ENCODE measurements around the gene KAT6B. TPM values are rescaled to one million over a fixed set of nuclear protein-coding genes. Genes with fewer than 3 reads are reported as not detected.

Gene KAT6B
- total and polyA plus RNA-seq, 4 experiments from 2014 or later = 10.9 to 63.9 (median 52.4) TPM

DNA sequence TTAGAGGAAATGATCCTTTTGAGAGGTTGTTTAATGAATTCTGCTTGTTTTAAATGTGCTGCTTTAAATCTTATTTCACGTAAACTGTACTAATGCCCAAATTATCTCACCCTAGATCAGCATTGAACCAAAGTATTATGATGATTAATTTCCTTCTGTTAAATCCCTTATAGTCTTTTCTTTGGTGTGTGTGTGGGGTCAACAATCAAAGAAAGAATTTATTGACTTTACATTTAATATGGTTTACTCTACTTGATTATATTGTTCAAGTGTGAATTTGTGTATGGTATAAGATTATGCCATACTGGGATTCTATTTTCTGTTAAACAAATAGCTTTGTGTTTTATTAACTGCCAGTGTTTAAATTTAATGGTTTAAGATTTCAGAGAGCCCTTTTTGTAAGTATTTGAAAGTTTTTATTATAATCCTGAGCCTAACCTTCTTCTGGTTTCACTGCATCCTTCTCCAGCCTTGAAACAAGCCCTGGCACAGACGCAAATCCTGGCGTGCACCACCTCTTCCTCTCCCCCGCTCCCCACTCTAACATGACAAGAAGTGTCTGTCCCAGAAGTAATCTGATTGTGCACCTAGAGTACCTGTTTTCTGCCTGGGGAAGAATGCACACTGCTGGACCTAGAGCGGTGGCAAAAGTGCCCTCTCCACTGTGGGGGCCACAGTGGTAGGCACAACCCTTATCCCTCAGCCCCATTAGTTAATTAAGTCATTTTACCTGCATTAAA, 70.6 kb downstream of the KAT6B start:
- Histone ChIP-seq H3K27ac (ENCODE audit: low read depth, low read length) (no peak overlapping the region), H3K27me3 (ENCODE audit: insufficient read depth, low read length) (no peaks in the 10 kb centered on the region), H3K9me3 (ENCODE audit: control insufficient read depth in 1 of 2, low read length in 2 of 2) (no peaks in the 10 kb centered on the region), H3K4me1 (ENCODE audit: insufficient read depth, low read length) (peaks cover 41% of the 10 kb centered on the region), H3K36me3 (ENCODE audit: insufficient read depth, low read length) (no peaks in the 10 kb centered on the region), H3K4me3 (ENCODE audit: low read length in 2 of 2) (no peak overlapping the region)
- intact Hi-C loops (cut with micrococcal nuclease) = no loop called here
- H3K9me3 Mint-ChIP-seq = no peaks in the 10 kb centered on the region
- ChIA-PET CTCF (ENCODE audit: partially characterized antibody) (no interaction called here), POLR2A (ENCODE audit: partially characterized antibody) (no interaction called here)
- H3K4me1 Mint-ChIP-seq = peaks cover 49 to 77% (median 65%) of the 10 kb centered on the region in 4 donors
- no peaks in the 10 kb centered on the region for H3K27me3 Mint-ChIP-seq
- H3K4me3 Mint-ChIP-seq = peak overlapping the region in 4 of 8 donors; percentile 19 to 63 (median 48)
- peak overlapping the region in 2 of 7 donors; percentile 22 to 64 for H3K27ac Mint-ChIP-seq
- no peak for DNase-seq
- H3K36me3 Mint-ChIP-seq = peaks cover 4 to 8% of the 10 kb centered on the region in 2 donors

- H3K27me3 ChIP-seq (ENCODE audit: insufficient read depth, low read length) = no peaks in the 10 kb centered on the region
- no peaks in the 10 kb centered on the region for H3K36me3 ChIP-seq (ENCODE audit: insufficient read depth, low read length)
- POLR2A ChIA-PET (ENCODE audit: partially characterized antibody) = interaction anchor here (0.7 to 1.0 kb wide), 4 partner anchors 19 to 471 kb away, joined by 3 to 5 read pairs (median 4); partner anchors contain the start of gene KAT6B
- H3K27me3 Mint-ChIP-seq = no peaks in the 10 kb centered on the region
- H3K27ac Mint-ChIP-seq = peak overlapping the region; percentile 22 to 71 (median 54)
- no peak overlapping the region for H3K27ac ChIP-seq (ENCODE audit: low read depth, low read length)
- no peak overlapping the region for H3K4me3 ChIP-seq (ENCODE audit: low read length in 2 of 2)
- CTCF ChIA-PET (ENCODE audit: partially characterized antibody) = interaction anchor here (0.9 kb wide), 1 partner anchor 9 kb away, joined by 4 read pairs; no protein-coding TSS in a partner anchor
- peaks cover 4 to 8% of the 10 kb centered on the region in 2 donors for H3K36me3 Mint-ChIP-seq
- DNase-seq = peak in 2 of 5 donors; percentile 6 to 8
- H3K9me3 ChIP-seq (ENCODE audit: control insufficient read depth in 1 of 2, low read length in 2 of 2) = no peaks in the 10 kb centered on the region
- peak overlapping the region in 5 of 8 donors; percentile 5 to 48 (median 41) for H3K4me3 Mint-ChIP-seq
- intact Hi-C loops (cut with micrococcal nuclease) = no loop called here
- peaks cover 44% of the 10 kb centered on the region for H3K4me1 ChIP-seq (ENCODE audit: insufficient read depth, low read length)
- peaks cover 52 to 78% (median 63%) of the 10 kb centered on the region in 4 donors for H3K4me1 Mint-ChIP-seq
- H3K9me3 Mint-ChIP-seq = no peaks in the 10 kb centered on the region
Measured at GRCh38 chr10:74898201-74898976, 72.0 kb downstream of the KAT6B start.

GRCh38 chr10:74900297-74900696, 73.9 kb downstream of the KAT6B start:
- Mint-ChIP-seq H3K27me3 (no peaks in the 10 kb centered on the region), H3K27ac (peak overlapping the region in 5 of 7 donors; percentile 19 to 87 (median 55)), H3K4me1 (peaks cover 52 to 77% (median 60%) of the 10 kb centered on the region in 4 donors), H3K4me3 (peak overlapping the region in 6 of 8 donors; percentile 19 to 67 (median 56)), H3K9me3 (no peaks in the 10 kb centered on the region), H3K36me3 (peaks cover 0 to 6% of the 10 kb centered on the region in 2 donors)
- Histone ChIP-seq H3K27me3 (ENCODE audit: insufficient read depth, low read length) (no peaks in the 10 kb centered on the region), H3K36me3 (ENCODE audit: insufficient read depth, low read length) (no peaks in the 10 kb centered on the region), H3K4me3 (ENCODE audit: low read length in 2 of 2) (no peak overlapping the region), H3K9me3 (ENCODE audit: control insufficient read depth in 1 of 2, low read length in 2 of 2) (no peaks in the 10 kb centered on the region), H3K4me1 (ENCODE audit: insufficient read depth, low read length) (peaks cover 44% of the 10 kb centered on the region), H3K27ac (ENCODE audit: low read depth, low read length) (no peak overlapping the region)
- peak in 2 of 5 donors; percentile 8 to 16 for DNase-seq
- CTCF ChIA-PET (ENCODE audit: partially characterized antibody) = no interaction called here
- POLR2A ChIA-PET (ENCODE audit: partially characterized antibody) = interaction anchor here (0.5 to 0.6 kb wide), 2 partner anchors 71 to 314 kb away, joined by 3 to 4 read pairs; no protein-coding TSS in a partner anchor
- intact Hi-C loops (cut with micrococcal nuclease) = no loop called here

GRCh38 chr10:74901301-74901700, 74.9 kb downstream of the KAT6B start:
- intact Hi-C loops (cut with micrococcal nuclease) = no loop called here
- no peaks in the 10 kb centered on the region for H3K27me3 ChIP-seq (ENCODE audit: insufficient read depth, low read length)
- H3K4me1 Mint-ChIP-seq = peaks cover 49 to 68% (median 58%) of the 10 kb centered on the region in 4 donors
- CTCF ChIA-PET (ENCODE audit: partially characterized antibody) = no interaction called here
- H3K27ac Mint-ChIP-seq = peak overlapping the region in 3 of 7 donors; percentile 20 to 62 (median 24)
- POLR2A ChIA-PET (ENCODE audit: partially characterized antibody) = no interaction called here
- H3K36me3 Mint-ChIP-seq = peaks cover 0 to 3% of the 10 kb centered on the region in 2 donors
- H3K4me1 ChIP-seq (ENCODE audit: insufficient read depth, low read length) = peaks cover 44% of the 10 kb centered on the region
- no peaks in the 10 kb centered on the region for H3K27me3 Mint-ChIP-seq
- no peak overlapping the region for H3K4me3 ChIP-seq (ENCODE audit: low read length in 2 of 2)
- no peak for DNase-seq
- H3K9me3 ChIP-seq (ENCODE audit: control insufficient read depth in 1 of 2, low read length in 2 of 2) = no peaks in the 10 kb centered on the region
- H3K9me3 Mint-ChIP-seq = no peaks in the 10 kb centered on the region
- H3K36me3 ChIP-seq (ENCODE audit: insufficient read depth, low read length) = no peaks in the 10 kb centered on the region
- peak overlapping the region in 3 of 8 donors; percentile 29 to 45 (median 40) for H3K4me3 Mint-ChIP-seq
- no peak overlapping the region for H3K27ac ChIP-seq (ENCODE audit: low read depth, low read length)

DNA sequence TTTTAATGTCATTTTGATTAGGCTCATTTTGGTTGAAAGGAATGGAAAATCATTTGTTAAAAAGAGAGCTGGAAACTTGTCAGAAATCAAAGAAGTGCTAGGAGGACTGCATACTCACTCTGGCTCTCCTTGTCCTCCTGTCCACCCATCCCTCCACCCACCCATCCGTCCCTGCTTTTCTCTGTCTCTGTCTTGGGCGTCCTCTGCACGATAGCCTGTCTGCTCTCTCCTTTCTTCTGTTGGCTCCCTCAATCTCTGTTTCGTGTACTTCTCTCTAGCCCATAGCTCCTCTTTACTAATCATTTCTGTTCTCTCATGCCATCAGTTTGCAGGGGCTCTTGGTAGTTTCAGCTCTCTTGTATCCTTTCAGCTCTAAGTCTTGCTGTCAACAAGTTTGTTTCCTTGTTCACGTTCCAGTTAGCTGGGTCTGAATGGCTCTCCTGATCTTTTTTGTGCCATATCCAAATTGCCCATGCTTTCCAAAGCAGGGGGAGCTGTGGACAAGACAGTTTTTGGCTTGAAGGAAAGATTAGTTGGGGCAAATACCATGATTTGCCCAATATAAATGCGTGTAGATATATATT, 75.6 kb downstream of the KAT6B start:
- ChIA-PET CTCF (ENCODE audit: partially characterized antibody) (no interaction called here), POLR2A (ENCODE audit: partially characterized antibody) (interaction anchor here (0.9 kb wide), 1 partner anchor 9 kb away, joined by 3 read pairs; no protein-coding TSS in a partner anchor)
- DNase-seq = no peak
- Histone ChIP-seq H3K27ac (ENCODE audit: low read depth, low read length) (no peak overlapping the region), H3K9me3 (ENCODE audit: control insufficient read depth in 1 of 2, low read length in 2 of 2) (no peaks in the 10 kb centered on the region), H3K36me3 (ENCODE audit: insufficient read depth, low read length) (no peaks in the 10 kb centered on the region), H3K4me3 (ENCODE audit: low read length in 2 of 2) (no peak overlapping the region), H3K27me3 (ENCODE audit: insufficient read depth, low read length) (no peaks in the 10 kb centered on the region), H3K4me1 (ENCODE audit: insufficient read depth, low read length) (peaks cover 40% of the 10 kb centered on the region)
- Mint-ChIP-seq H3K4me1 (peaks cover 49 to 65% (median 56%) of the 10 kb centered on the region in 4 donors), H3K4me3 (peak overlapping the region in 1 of 8 donors; percentile 21), H3K27ac (peak overlapping the region in 2 of 7 donors; percentile 53 to 68), H3K27me3 (no peaks in the 10 kb centered on the region), H3K36me3 (peaks cover 0 to 3% of the 10 kb centered on the region in 2 donors), H3K9me3 (no peaks in the 10 kb centered on the region)
- intact Hi-C loops (cut with micrococcal nuclease) = no loop called here

GRCh38 chr10:74903491-74903890, 77.1 kb downstream of the KAT6B start:
- Histone ChIP-seq H3K36me3 (ENCODE audit: insufficient read depth, low read length) (no peaks in the 10 kb centered on the region), H3K27me3 (ENCODE audit: insufficient read depth, low read length) (no peaks in the 10 kb centered on the region), H3K4me1 (ENCODE audit: insufficient read depth, low read length) (peaks cover 25% of the 10 kb centered on the region), H3K27ac (ENCODE audit: low read depth, low read length) (no peak overlapping the region), H3K4me3 (ENCODE audit: low read length in 2 of 2) (no peak overlapping the region), H3K9me3 (ENCODE audit: control insufficient read depth in 1 of 2, low read length in 2 of 2) (no peaks in the 10 kb centered on the region)
- no peaks in the 10 kb centered on the region for H3K36me3 Mint-ChIP-seq
- H3K27ac Mint-ChIP-seq = no peak overlapping the region
- ChIA-PET CTCF (ENCODE audit: partially characterized antibody) (interaction anchor here (0.6 kb wide), 1 partner anchor 644 kb away, joined by 5 read pairs; no protein-coding TSS in a partner anchor), POLR2A (ENCODE audit: partially characterized antibody) (no interaction called here)
- no peak overlapping the region for H3K4me3 Mint-ChIP-seq
- intact Hi-C loops (cut with micrococcal nuclease) = no loop called here
- no peaks in the 10 kb centered on the region for H3K27me3 Mint-ChIP-seq
- no peaks in the 10 kb centered on the region for H3K9me3 Mint-ChIP-seq
- H3K4me1 Mint-ChIP-seq = peaks cover 37 to 56% (median 47%) of the 10 kb centered on the region in 4 donors
- DNase-seq = no peak

All from CD4-positive, alpha-beta memory T cell (primary cell).